ENCODE data around the gene MINDY4B.

MINDY4B gene

DNA sequence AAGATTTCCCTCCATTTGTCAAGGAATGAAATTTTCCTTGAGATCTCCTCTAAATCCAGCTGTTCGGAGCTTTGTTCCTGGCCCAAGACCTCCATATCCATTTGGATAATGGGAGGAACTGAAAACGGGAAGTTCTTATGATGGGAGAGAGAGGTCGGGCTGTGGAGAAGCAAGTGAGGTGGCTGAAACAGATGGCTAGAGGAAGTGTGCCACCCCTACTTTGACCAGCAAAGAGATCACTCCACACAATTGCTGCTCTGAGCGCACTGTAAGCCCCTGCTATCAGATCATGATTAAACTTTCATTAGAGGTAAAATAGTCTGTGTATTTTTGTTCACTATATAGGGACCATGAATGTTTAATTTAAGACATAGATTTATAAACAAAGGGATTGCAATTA lies at the start of gene MINDY4B:
TSS of gene MINDY4B (minus strand) at position 101 of the 400 bp plus-strand sequence. CDS start at position 101, 0 bp downstream.
- TF ChIP-seq, protein P1, sequence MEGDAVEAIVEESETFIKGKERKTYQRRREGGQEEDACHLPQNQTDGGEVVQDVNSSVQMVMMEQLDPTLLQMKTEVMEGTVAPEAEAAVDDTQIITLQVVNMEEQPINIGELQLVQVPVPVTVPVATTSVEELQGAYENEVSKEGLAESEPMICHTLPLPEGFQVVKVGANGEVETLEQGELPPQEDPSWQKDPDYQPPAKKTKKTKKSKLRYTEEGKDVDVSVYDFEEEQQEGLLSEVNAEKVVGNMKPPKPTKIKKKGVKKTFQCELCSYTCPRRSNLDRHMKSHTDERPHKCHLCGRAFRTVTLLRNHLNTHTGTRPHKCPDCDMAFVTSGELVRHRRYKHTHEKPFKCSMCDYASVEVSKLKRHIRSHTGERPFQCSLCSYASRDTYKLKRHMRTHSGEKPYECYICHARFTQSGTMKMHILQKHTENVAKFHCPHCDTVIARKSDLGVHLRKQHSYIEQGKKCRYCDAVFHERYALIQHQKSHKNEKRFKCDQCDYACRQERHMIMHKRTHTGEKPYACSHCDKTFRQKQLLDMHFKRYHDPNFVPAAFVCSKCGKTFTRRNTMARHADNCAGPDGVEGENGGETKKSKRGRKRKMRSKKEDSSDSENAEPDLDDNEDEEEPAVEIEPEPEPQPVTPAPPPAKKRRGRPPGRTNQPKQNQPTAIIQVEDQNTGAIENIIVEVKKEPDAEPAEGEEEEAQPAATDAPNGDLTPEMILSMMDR (IDR thresholded peaks at IDR 0.05; ENCODE audit: control insufficient read depth, insufficient read depth, low read depth, low read length, missing control alignments), result no peak
- DNase-seq (ENCODE audit: low read depth), result no peak
- no peak within 1 kb of the TSS for H3K4me3 ChIP-seq (ENCODE audit: control insufficient read depth, low read depth, low read length)

GRCh38 chr3:150951923-150952322 lies 46.7 kb upstream of the MINDY4B start:
- H3K4me3 ChIP-seq (ENCODE audit: control insufficient read depth, low read depth, low read length), result no peak overlapping the region
- TF ChIP-seq, protein P1 (IDR thresholded peaks at IDR 0.05; ENCODE audit: control insufficient read depth, insufficient read depth, low read depth, low read length, missing control alignments), result no peak

GRCh38 chr3:150945226-150946032 lies 40.2 kb upstream of the MINDY4B start:
- no peak overlapping the region for H3K4me3 ChIP-seq (ENCODE audit: control insufficient read depth, low read depth, low read length)
- TF ChIP-seq, protein P1 (IDR thresholded peaks at IDR 0.05; ENCODE audit: control insufficient read depth, insufficient read depth, low read depth, low read length, missing control alignments), result no peak
- peak; percentile 14 for DNase-seq (ENCODE audit: low read depth)

More at GRCh38 chr3:150951923-150952322, 46.7 kb upstream of the MINDY4B start:
- DNase-seq (ENCODE audit: low read depth), result no peak

DNA sequence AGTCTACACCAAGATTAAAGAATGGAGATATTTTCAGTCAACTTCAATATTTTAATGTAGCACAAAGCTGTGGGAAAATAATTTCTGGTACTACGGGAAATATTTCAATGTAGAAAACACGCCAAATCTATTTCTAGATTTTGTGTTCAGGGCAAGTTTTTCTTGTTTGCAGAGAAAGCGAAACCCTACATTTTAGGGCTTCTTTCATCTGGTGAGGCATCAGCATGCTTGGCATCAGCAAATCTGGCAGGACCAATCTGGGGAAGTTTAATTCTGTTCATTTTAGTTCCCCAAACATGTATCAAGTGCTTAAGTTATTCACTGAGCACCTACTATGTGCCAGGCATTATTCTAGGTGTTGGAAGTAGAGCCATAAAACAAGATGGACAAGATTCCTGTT lies 37.0 kb upstream of the MINDY4B start:
- DNase-seq (ENCODE audit: low read depth), result no peak
- H3K4me3 ChIP-seq (ENCODE audit: control insufficient read depth, low read depth, low read length), result no peak overlapping the region
- TF ChIP-seq, protein P1 (IDR thresholded peaks at IDR 0.05; ENCODE audit: control insufficient read depth, insufficient read depth, low read depth, low read length, missing control alignments), result no peak

DNA sequence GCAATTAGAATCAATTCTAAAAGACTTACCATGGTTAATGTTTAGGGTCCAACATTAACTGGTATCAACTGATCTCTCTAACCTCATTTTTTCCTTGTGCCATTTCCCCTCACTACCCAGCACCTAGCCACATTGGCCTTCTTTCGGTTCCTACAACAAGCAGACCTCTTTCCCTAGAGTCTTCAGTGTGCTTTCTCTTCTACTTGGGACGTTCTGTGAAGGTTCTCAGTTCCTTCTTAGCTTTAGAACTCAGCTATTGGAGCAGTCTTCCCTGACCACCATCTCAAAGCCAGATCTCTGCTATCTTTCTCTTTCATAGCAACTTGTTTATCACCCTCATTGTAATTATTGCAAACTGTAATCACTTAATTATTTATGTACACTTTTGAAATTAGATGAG lies 31.5 kb upstream of the MINDY4B start:
- H3K4me3 ChIP-seq (ENCODE audit: control insufficient read depth, low read depth, low read length), result no peak overlapping the region
- no peak for DNase-seq (ENCODE audit: low read depth)
- TF ChIP-seq, protein P1 (IDR thresholded peaks at IDR 0.05; ENCODE audit: control insufficient read depth, insufficient read depth, low read depth, low read length, missing control alignments), result no peak

GRCh38 chr3:150933473-150933995 lies 28.3 kb upstream of the MINDY4B start:
- H3K4me3 ChIP-seq (ENCODE audit: control insufficient read depth, low read depth, low read length), result no peak overlapping the region
- DNase-seq (ENCODE audit: low read depth), result no peak
- TF ChIP-seq, protein P1 (IDR thresholded peaks at IDR 0.05; ENCODE audit: control insufficient read depth, insufficient read depth, low read depth, low read length, missing control alignments), result no peak

All from AG09309 (cell line).